Lung (tissue), 12 donors: Measurements from ENCODE around the gene IFNL3. TPM values are rescaled to one million over a fixed set of nuclear protein-coding genes. Genes with fewer than 3 reads are reported as not detected.
"Not testable (repeated sequence)": the region's sequence is repeated elsewhere in the genome, so short reads cannot be mapped to it uniquely, and the experiment has no call there.

Source experiments
- ATAC-seq: fragments of 200-7000 bp; cut with Tn5 transposase; one replicate; pipeline ENCODE4 v1.9.1; 2020; ENCODE audit warnings: moderate number of reproducible peaks; ENCODE audit not compliant: insufficient read depth, low FRiP score
- DNase-seq, 3 donors: peaks; one replicate each; pipeline ENCODE4 v3.0.0-alpha.2; 2013 to 2017
- H3K27ac ChIP-seq, 2 donors: one replicate each; pipeline ENCODE4 v1.5.1; 2013; ENCODE audit warnings: mild to moderate bottlenecking in 2 of 2, moderate library complexity in 2 of 2, control low read depth in 1 of 2, inconsistent platforms in 1 of 2, low read depth in 1 of 2, low read length in 1 of 2
- H3K27me3 ChIP-seq, 3 donors: one replicate each; pipeline ENCODE4 v1.5.1; 2013; ENCODE audit warnings: low read length in 2 of 3; ENCODE audit not compliant: control insufficient read depth in 3 of 3, insufficient read depth in 3 of 3
- H3K36me3 ChIP-seq, 4 donors: one replicate each; pipeline ENCODE4 v1.5.1; 2013; ENCODE audit warnings: low read length in 4 of 4, mild to moderate bottlenecking in 1 of 4, moderate library complexity in 1 of 4; ENCODE audit not compliant: control insufficient read depth in 4 of 4, insufficient read depth in 4 of 4
- H3K4me1 ChIP-seq, 5 donors: one replicate each; pipeline ENCODE4 v1.5.1; 2013; ENCODE audit warnings: low read length in 5 of 5, mild to moderate bottlenecking in 2 of 5, moderate library complexity in 1 of 5; ENCODE audit not compliant: control insufficient read depth in 5 of 5, insufficient read depth in 5 of 5
- H3K4me3 ChIP-seq: one replicate; pipeline ENCODE4 v1.5.1; 2013; ENCODE audit warnings: mild to moderate bottlenecking, control low read depth, moderate library complexity
- H3K9ac ChIP-seq, 2 donors: one replicate each; pipeline ENCODE4 v1.5.1; 2013; ENCODE audit warnings: low read length in 2 of 2, control low read depth in 1 of 2; ENCODE audit not compliant: insufficient read depth in 1 of 2
- H3K9me3 ChIP-seq, 4 donors: one replicate each; pipeline ENCODE4 v1.5.1; 2013; ENCODE audit warnings: low read length in 3 of 4, mild to moderate bottlenecking in 1 of 4, moderate library complexity in 1 of 4; ENCODE audit not compliant: control insufficient read depth in 4 of 4, insufficient read depth in 3 of 4
- CTCF ChIP-seq: IDR thresholded peaks from 2 replicates; pipeline ENCODE4 v1.5.1; 2012; ENCODE audit warnings: mild to moderate bottlenecking; ENCODE audit errors: control extremely low read depth, extremely low read depth
- WGBS, 2 donors: extraction: QIAGEN DNeasy Blood & Tissue Kit; methylation state at CpG; one replicate each; pipeline ENCODE4 v1.1.7; 2013; 5-methylcytosine and 5-hydroxymethylcytosine counted together
- polyA plus RNA-seq, 2 donors: library from polyadenylated mRNA; stranded (reverse); fragments of 200-250 nt; gene quantifications; one replicate each; pipeline ENCODE4 v1.2.1, GENCODE V29; 2013
- total RNA-seq, 2 donors: library from RNA; depleted of rRNA in 1 of 2; stranded (reverse); fragments of >200 nt in 1 of 2; gene quantifications; one replicate each; pipeline ENCODE4 v1.2.1, GENCODE V29; 2014 to 2021
- donor health status: control.
- donor health status: control.
- donor health status: Bipolar disorder and iron deficiency.
- donor health status: healthy.
- donor health status: DM: yes; HTN: yes; CAD: no.

Gene IFNL3
- total and polyA plus RNA-seq, 4 donors, result not detected

- ATAC-seq, result no peak
- DNase-seq, result peak in 1 of 3 donors; percentile 18
- no peak for TF ChIP-seq CTCF
- H3K4me1 ChIP-seq, result peaks cover 0 to 9% (median 0%) of the 10 kb centered on the region in 5 donors
- H3K36me3 ChIP-seq, result no peaks in the 10 kb centered on the region
- H3K27ac ChIP-seq, result no peak overlapping the region
- no peak overlapping the region for H3K4me3 ChIP-seq
- H3K9me3 ChIP-seq, result peaks cover 0 to 3% (median 0%) of the 10 kb centered on the region in 4 donors
- no peak overlapping the region for H3K9ac ChIP-seq
- whole genome bisulfite sequencing, 2 donors, result 18 to 46% methylated on average over 61 to 92 of the region's 92 CpGs
- peaks cover 0 to 39% (median 22%) of the 10 kb centered on the region in 3 donors for H3K27me3 ChIP-seq
Observed at GRCh38 chr19:39247701-39248664, 3.2 kb upstream of the IFNL3 start.

- H3K36me3 ChIP-seq, result no peaks in the 10 kb centered on the region
- H3K4me3 ChIP-seq, result no peak overlapping the region
- H3K4me1 ChIP-seq, result peaks cover 0 to 9% (median 0%) of the 10 kb centered on the region in 5 donors
- DNase-seq, result peak in 1 of 3 donors; percentile 39
- no peak overlapping the region for H3K27ac ChIP-seq
- H3K9me3 ChIP-seq, result peaks cover 0 to 3% (median 0%) of the 10 kb centered on the region in 4 donors
- ATAC-seq, result peak; percentile 14
- peaks cover 0 to 36% (median 22%) of the 10 kb centered on the region in 3 donors for H3K27me3 ChIP-seq
- no peak for TF ChIP-seq CTCF
- H3K9ac ChIP-seq, result no peak overlapping the region
- 24 to 29% methylated on average over 41 to 42 of the region's 42 CpGs for WGBS, 2 donors
Observed at GRCh38 chr19:39246951-39247669, 2.3 kb upstream of the IFNL3 start.

- H3K27ac ChIP-seq, H3K4me1 ChIP-seq, ATAC-seq, H3K36me3 ChIP-seq, DNase-seq, H3K4me3 ChIP-seq, H3K9me3 ChIP-seq, H3K9ac ChIP-seq: not testable (repeated sequence)
- H3K27me3 ChIP-seq, result peaks cover 0 to 32% (median 21%) of the 10 kb centered on the region in 3 donors
- WGBS, 2 donors, result no CpG with 5 or more reads among the region's 1 CpG
Observed at GRCh38 chr19:39245166-39245565, 360 bp upstream of the IFNL3 start.

- H3K4me3 ChIP-seq, H3K36me3 ChIP-seq, H3K4me1 ChIP-seq, DNase-seq, H3K27ac ChIP-seq, H3K9me3 ChIP-seq, ATAC-seq, H3K9ac ChIP-seq: not testable (repeated sequence)
- 82 to 95% methylated on average over 12 to 13 of the region's 13 CpGs for WGBS, 2 donors
- H3K27me3 ChIP-seq, result peaks cover 0 to 18% (median 10%) of the 10 kb centered on the region in 3 donors
Observed at GRCh38 chr19:39243741-39244140, 1.1 kb downstream of the IFNL3 start.
